Daoy (cell line): Measurements from ENCODE around the gene CYP2R1. TPM values are rescaled to one million over a fixed set of nuclear protein-coding genes. Genes with fewer than 3 reads are reported as not detected.
"Not testable (repeated sequence)": the region's sequence is repeated elsewhere in the genome, so short reads cannot be mapped to it uniquely, and the experiment has no call there.

Source experiments
- DNase-seq: peaks from one replicate; pipeline ENCODE4 v3.0.0-alpha.2; 2015; ENCODE audit warnings: low read depth
- total RNA-seq: library from RNA; depleted of rRNA; stranded (reverse); fragments of >200 nt; shearing (Covaris generic); gene quantifications from 2 replicates; pipeline ENCODE4 v1.2.3, GENCODE V29; 2014

CYP2R1 gene
- total RNA-seq, 1 experiment from 2014 or later = 9.8 TPM

DNA sequence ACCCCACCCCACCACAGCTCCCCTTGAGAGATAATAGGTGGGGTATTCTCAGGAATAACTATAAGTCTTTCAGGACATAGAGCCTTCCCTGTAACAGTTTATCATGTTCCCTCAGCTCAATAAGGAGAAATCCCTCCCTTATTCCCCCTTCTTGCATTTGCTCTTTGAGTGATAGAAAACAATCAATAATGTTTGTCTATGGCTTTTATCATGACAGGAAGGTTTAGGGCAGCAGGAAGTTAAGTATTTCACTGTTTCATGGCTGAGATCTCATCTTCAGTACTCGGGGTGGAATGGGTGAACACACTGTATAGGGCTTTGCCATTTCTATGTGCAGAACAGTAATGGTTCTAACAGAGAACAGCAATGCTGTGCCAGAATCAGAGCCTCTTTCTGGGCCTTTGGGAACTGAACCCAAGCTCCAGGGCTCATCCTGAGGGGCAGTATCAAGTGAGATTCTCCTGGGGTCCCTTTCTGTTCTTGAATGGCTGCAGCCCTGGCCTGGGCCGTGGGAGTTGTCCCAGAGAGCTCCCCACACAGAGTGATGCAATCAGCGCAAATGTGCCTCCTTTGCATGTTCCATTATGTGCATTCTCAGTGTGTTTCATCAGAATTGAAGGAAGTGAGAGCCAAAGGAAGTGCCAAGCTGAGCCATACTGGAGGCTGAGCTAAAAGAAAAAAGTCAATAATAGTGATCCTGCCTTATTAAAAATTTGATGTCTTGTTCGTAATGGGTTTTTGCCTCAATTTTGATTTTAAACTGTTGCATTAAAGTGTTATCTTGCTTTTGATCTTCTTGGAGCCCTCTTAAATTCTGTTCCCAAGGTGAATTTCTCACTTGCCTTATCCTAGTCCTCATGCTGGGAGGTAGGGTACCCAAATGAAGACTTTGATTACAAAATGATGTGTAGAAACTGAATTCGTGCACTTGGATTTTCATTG is 2.9 kb upstream of the CYP2R1 start:
- DNase-seq = peak; percentile 12

GRCh38 chr11:14892577-14892976 is 546 bp upstream of the CYP2R1 start:
- DNase-seq = no peak

GRCh38 chr11:14891143-14892035 is 642 bp downstream of the CYP2R1 start:
- DNase-seq = peak; percentile 92

DNA sequence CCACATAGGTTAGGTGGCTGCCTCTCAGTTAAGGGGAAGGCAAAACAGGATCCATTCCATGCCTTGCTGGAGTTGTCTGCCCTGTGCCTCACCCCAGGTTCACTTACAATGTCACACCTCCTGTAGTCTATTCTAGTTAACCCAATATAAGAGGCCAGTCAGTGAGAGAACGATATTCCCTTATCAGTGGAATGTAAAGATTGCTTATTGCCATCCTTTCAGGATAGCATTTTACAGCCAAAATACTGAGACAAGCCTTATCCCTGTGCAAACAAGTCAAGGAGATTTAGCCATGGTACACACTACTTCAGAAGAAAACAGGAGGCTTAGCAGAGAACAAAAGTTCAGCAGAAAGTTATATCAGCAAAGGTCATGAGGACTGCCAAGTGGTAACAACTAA is 5.5 kb downstream of the CYP2R1 start:
- DNase-seq = no peak

GRCh38 chr11:14884667-14885273 is 7.3 kb downstream of the CYP2R1 start:
- DNase-seq = no peak

DNA sequence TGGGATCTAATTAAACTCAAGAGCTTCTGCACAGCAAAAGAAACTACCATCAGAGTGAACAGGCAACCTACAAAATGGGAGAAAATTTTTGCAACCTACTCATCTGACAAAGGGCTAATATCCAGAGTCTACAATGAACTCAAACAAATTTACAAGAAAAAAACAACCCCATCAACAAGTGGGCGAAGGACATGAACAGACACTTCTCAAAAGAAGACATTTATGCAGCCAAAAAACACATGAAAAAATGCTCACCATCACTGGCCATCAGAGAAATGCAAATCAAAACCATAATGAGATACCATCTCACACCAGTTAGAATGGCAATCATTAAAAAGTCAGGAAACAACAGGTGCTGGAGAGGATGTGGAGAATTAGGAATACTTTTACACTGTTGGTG is 8.3 kb downstream of the CYP2R1 start:
- DNase-seq = not testable (repeated sequence)

- DNase-seq = no peak
Observed at GRCh38 chr11:14882196-14882595, 9.8 kb downstream of the CYP2R1 start.

- no peak for DNase-seq
Observed at GRCh38 chr11:14881576-14882193, 10.3 kb downstream of the CYP2R1 start.

DNA sequence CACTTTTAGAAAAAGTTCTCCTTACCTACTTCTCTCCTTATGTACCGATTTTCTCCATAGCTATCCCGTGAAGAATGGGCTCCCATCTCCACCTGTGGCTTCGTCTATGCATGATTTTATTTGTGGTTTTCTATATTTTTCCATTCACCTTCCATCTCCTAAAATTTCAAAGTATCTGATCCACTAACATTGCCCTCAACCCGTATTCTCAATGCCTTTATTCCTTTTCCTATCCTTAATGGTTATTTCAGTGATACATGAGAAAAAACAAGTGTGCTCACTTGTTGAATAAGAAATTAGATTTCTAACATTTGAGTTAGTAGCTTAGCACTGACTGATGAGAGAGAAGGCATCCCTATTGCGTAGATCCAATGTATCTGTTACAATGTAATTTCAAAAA is 16.9 kb downstream of the CYP2R1 start:
- DNase-seq = no peak

- no peak for DNase-seq
Observed at GRCh38 chr11:14873632-14874031, 18.4 kb downstream of the CYP2R1 start.

DNA sequence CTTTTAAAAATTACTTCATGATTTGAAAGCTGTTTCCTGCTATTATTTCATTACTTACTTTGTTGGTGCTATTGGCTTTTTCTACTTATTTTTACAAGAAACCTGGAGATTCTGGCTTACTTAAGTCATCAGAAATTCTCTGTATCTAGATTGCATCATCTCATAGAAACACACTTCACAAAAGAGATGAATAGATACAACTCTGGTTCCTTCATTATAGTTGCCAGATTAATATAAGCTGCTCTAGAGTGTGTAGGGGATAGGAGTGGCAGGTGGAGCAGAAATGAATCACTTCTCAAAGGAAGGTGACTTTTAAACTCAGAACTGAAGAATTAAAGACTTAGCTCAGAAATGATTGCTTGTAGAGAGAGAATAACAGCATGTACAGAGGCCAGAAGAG is 20.0 kb downstream of the CYP2R1 start:
- no peak for DNase-seq

- DNase-seq = not testable (repeated sequence)
Observed at GRCh38 chr11:14863775-14864174, 28.3 kb downstream of the CYP2R1 start.

- DNase-seq = no peak
Observed at GRCh38 chr11:14861680-14862079, 30.4 kb downstream of the CYP2R1 start.

DNA sequence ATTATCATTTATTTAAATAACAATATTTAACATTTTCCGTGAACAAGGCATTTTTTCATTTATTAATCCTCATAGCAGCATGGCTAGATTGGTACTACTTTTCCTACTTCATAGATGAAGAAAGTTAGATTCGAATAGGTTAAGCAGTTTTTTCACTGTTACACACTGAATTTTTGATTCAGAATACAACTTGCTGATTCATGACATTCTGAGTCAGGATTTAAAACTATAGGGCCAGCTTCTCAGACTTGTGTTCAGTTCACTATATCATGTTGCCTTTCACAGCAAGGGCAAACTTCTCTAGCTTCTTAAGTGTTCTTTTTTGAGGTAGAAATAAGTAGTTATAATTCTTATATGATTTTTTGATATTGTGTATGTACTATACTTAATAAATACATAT is 31.5 kb downstream of the CYP2R1 start:
- no peak for DNase-seq

DNA sequence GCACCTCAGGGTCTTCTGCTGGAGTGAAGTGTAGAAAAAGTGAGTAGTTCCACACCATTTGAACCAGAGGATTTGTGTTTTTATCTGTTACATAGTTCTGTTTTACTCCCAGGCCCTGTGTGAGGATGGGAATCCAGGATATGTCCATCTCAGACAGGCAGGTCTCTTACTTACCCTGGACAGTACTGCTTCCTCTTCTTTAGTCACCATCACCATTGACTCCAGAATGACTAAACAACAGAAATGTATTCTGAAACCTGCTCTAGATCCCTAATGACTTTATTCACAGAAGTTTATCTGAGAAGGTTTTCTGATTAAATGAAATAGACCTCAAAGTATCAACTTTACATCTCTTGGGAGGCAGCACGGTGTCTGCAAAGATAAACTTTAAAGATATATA is 33.6 kb downstream of the CYP2R1 start:
- DNase-seq = no peak

- DNase-seq = no peak
Observed at GRCh38 chr11:14857621-14858020, 34.4 kb downstream of the CYP2R1 start.

DNA sequence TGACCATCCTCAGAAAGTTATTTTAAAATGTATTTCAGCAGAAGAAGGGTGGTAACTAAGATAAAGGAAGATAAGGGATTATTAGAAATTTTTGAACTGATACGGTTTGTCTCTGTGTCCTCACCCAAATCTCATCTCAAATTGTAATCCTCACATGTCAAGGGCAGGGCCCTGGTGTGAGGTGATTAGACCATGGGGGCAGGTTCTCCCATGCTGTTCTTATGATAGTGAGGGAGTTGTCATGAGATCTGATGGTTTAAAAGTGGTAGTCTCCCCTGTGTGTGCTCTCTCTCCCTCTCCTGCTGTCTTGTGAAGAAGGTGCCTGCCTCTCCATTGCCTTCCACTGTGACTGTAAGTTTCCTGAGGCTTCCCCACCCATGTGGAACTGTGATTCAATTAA is 36.1 kb downstream of the CYP2R1 start:
- no peak for DNase-seq

- DNase-seq = no peak
Observed at GRCh38 chr11:14854057-14854456, 38.0 kb downstream of the CYP2R1 start.

DNA sequence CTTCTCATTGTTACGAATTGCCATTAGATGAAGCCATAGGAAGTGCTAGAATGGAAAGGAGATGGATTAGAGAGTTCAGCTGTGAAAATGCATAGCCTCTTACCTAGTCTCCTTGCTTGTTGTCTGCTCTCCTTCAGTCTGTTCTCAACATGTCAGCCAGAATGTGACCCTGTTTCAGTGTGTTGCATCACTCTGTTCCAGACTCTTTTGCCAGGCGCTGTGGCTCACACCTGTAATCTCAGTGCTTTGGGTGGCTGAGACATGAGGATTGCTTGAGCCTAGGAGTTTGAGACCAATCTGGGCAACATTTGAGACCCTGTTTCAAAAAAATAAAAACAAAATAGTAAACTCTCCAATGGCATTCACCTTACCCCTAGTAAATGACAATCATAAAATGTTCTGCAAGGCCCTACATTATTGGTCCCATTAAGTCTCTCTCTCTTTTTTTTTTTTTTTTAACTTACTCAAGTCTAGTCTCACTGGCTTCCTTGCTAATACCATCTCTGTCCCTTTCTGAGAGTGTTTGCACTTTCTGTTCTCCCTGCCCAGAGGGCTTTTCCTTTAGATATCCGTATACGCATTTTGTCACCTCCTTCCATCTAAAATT is 39.4 kb downstream of the CYP2R1 start:
- no peak for DNase-seq

GRCh38 chr11:14842002-14842401 is 50.0 kb downstream of the CYP2R1 start:
- DNase-seq = no peak
